Astrocyte (in vitro differentiated cells and primary cell): ENCODE measurements around the gene TAF11L9. TPM values are rescaled to one million over a fixed set of nuclear protein-coding genes. Genes with fewer than 3 reads are reported as not detected.
"Not testable (repeated sequence)": the region's sequence is repeated elsewhere in the genome, so short reads cannot be mapped to it uniquely, and the experiment has no call there.

Experiments
- DNase-seq: peaks from one replicate; pipeline ENCODE4 v3.0.0-alpha.2; 2010; ENCODE audit warnings: low read depth
- FAIRE-seq: peaks from 2 replicates; lab custom pipeline; 2011; peaks lifted over from hg19 to GRCh38; lab: Jason Lieb, UNC
- H2AFZ ChIP-seq: 2 replicates; pipeline ENCODE4 v1.6.0; 2012; ENCODE audit warnings: low read depth, low read length, inconsistent platforms
- H3K27ac ChIP-seq: 2 replicates; pipeline ENCODE4 v1.5.1; 2011; ENCODE audit warnings: low read depth, low read length, inconsistent platforms
- H3K27me3 ChIP-seq: 2 replicates; pipeline ENCODE4 v1.6.0; 2011; ENCODE audit warnings: low read length, inconsistent platforms; ENCODE audit not compliant: insufficient read depth
- H3K36me3 ChIP-seq: 2 replicates; pipeline ENCODE4 v1.5.1; 2011; ENCODE audit warnings: low read length, inconsistent platforms; ENCODE audit not compliant: insufficient read depth
- H3K4me1 ChIP-seq: 2 replicates; pipeline ENCODE4 v1.5.1; 2011; ENCODE audit warnings: low read length, inconsistent platforms; ENCODE audit not compliant: insufficient read depth
- H3K4me2 ChIP-seq: 2 replicates; pipeline ENCODE4 v1.6.0; 2012; ENCODE audit warnings: low read length, inconsistent platforms
- H3K4me3 ChIP-seq: 2 replicates; pipeline ENCODE4 v1.5.1; 2011; ENCODE audit warnings: low read depth, mild to moderate bottlenecking, low read length, inconsistent platforms; ENCODE audit not compliant: insufficient read depth
- H3K79me2 ChIP-seq: 2 replicates; pipeline ENCODE4 v1.6.0; 2012; ENCODE audit warnings: mild to moderate bottlenecking, low read length, inconsistent platforms; ENCODE audit not compliant: insufficient read depth
- H3K9ac ChIP-seq: 2 replicates; pipeline ENCODE4 v1.6.0; 2012; ENCODE audit warnings: mild to moderate bottlenecking, low read length, inconsistent platforms
- H3K9me3 ChIP-seq: 2 replicates; pipeline ENCODE4 v1.5.1; 2012; ENCODE audit warnings: low read depth, mild to moderate bottlenecking, low read length, inconsistent platforms; ENCODE audit not compliant: insufficient read depth
- H4K20me1 ChIP-seq: 2 replicates; pipeline ENCODE4 v1.6.0; 2012; ENCODE audit warnings: low read length, inconsistent platforms; ENCODE audit not compliant: insufficient read depth
- H3K27ac Mint-ChIP-seq: one replicate; pipeline ENCODE4 v1.8.0; 2021; ENCODE audit warnings: mild to moderate bottlenecking, mixed read lengths; ENCODE audit not compliant: unreplicated experiment
- H3K27me3 Mint-ChIP-seq: one replicate; pipeline ENCODE4 v1.8.0; 2021; ENCODE audit warnings: low read depth, mixed read lengths; ENCODE audit not compliant: unreplicated experiment
- H3K36me3 Mint-ChIP-seq: one replicate; pipeline ENCODE4 v1.8.0; 2021; ENCODE audit warnings: low read depth, mixed read lengths; ENCODE audit not compliant: unreplicated experiment
- H3K4me1 Mint-ChIP-seq: one replicate; pipeline ENCODE4 v1.8.0; 2021; ENCODE audit warnings: low read depth, mixed read lengths; ENCODE audit not compliant: unreplicated experiment
- H3K4me3 Mint-ChIP-seq: one replicate; pipeline ENCODE4 v1.8.0; 2021; ENCODE audit warnings: mild to moderate bottlenecking, moderate library complexity, mixed read lengths; ENCODE audit not compliant: unreplicated experiment
- H3K9me3 Mint-ChIP-seq: one replicate; pipeline ENCODE4 v1.8.0; 2021; ENCODE audit warnings: mild to moderate bottlenecking, mixed read lengths; ENCODE audit not compliant: unreplicated experiment
- EZH2 ChIP-seq: IDR thresholded peaks from 2 replicates; pipeline ENCODE4 v1.6.1; 2012; ENCODE audit warnings: mild to moderate bottlenecking, low read length, inconsistent platforms; ENCODE audit not compliant: insufficient read depth
- total RNA-seq: library from RNA; stranded (reverse); gene quantifications from 2 replicates; pipeline ENCODE4 v1.2.1, GENCODE V29; 2021
- TF ChIP-seq, protein P1 (sequence below): IDR thresholded peaks from 2 replicates; pipeline ENCODE4 v1.5.1; 2011; ENCODE audit warnings: low read depth, mild to moderate bottlenecking, inconsistent platforms, low read length, moderate library complexity; ENCODE audit not compliant: insufficient read depth

Gene TAF11L9
- total RNA-seq, 1 donor from 2014 or later = not detected

DNA sequence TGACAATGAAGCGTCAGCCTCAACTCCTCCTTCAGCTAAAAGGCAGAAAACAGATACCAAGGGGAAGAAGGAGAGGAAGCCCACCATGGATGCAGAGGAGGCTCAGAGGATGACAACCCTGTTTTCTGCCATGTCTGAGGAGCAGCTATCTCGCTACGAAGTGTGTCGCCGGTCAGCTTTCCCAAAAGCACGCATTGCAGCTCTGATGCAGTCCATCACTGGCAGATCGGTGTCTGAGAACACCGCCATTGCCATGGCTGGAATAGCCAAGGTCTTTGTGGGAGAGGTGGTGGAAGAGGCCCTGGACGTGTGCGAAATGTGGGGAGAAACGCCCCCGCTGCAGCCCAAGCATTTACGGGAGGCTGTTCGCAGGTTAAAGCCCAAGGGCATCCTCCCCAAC is 10.8 kb upstream of the TAF11L9 start:
- no peaks in the 10 kb centered on the region for H3K27me3 Mint-ChIP-seq
- DNase-seq (no peak), FAIRE-seq (no peak)
- H3K9me3 Mint-ChIP-seq = no peaks in the 10 kb centered on the region
- no peaks in the 10 kb centered on the region for H3K27me3 ChIP-seq
- no peaks in the 10 kb centered on the region for H3K36me3 Mint-ChIP-seq
- H3K4me1 Mint-ChIP-seq = no peaks in the 10 kb centered on the region
- H3K36me3 ChIP-seq = no peaks in the 10 kb centered on the region
- H2AFZ ChIP-seq = no peak overlapping the region
- H3K4me3 ChIP-seq = no peak overlapping the region
- no peaks in the 10 kb centered on the region for H3K9me3 ChIP-seq
- H3K27ac ChIP-seq = no peak overlapping the region
- no peak overlapping the region for H3K4me2 ChIP-seq
- H3K27ac Mint-ChIP-seq = no peak overlapping the region
- TF ChIP-seq EZH2 = no peak
- TF ChIP-seq, protein P1, sequence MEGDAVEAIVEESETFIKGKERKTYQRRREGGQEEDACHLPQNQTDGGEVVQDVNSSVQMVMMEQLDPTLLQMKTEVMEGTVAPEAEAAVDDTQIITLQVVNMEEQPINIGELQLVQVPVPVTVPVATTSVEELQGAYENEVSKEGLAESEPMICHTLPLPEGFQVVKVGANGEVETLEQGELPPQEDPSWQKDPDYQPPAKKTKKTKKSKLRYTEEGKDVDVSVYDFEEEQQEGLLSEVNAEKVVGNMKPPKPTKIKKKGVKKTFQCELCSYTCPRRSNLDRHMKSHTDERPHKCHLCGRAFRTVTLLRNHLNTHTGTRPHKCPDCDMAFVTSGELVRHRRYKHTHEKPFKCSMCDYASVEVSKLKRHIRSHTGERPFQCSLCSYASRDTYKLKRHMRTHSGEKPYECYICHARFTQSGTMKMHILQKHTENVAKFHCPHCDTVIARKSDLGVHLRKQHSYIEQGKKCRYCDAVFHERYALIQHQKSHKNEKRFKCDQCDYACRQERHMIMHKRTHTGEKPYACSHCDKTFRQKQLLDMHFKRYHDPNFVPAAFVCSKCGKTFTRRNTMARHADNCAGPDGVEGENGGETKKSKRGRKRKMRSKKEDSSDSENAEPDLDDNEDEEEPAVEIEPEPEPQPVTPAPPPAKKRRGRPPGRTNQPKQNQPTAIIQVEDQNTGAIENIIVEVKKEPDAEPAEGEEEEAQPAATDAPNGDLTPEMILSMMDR = no peak
- H3K9ac ChIP-seq = no peak overlapping the region
- no peak overlapping the region for H3K4me3 Mint-ChIP-seq
- no peaks in the 10 kb centered on the region for H3K79me2 ChIP-seq
- H3K4me1 ChIP-seq = no peaks in the 10 kb centered on the region
- no peaks in the 10 kb centered on the region for H4K20me1 ChIP-seq

DNA sequence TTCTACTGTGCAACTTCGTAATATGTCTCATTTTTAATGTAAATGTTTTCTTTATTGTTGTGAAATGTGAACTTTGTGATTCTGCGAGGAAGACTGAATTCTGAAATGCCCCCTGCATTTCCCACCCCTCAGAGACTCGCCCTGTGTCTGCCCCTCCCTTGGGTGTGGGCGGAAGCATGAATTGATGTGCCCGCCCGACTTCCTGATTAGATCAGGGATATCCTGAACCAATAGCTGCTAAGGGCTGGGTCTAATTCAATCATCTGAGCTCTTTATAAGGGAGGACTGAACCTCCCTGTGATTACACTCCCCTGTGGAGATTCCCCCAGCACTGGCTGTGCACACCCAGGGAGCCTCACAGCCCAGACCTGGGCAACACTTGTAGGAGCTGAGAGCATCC is 9.7 kb upstream of the TAF11L9 start, which contains the start of gene TAF11L11:
TAF11L11 (plus strand) TSS at position 304 of the 400 bp plus-strand sequence.
- H3K27me3 Mint-ChIP-seq, H3K27ac Mint-ChIP-seq, H3K36me3 ChIP-seq, H3K27me3 ChIP-seq, H3K4me3 ChIP-seq, H3K9me3 Mint-ChIP-seq, H3K36me3 Mint-ChIP-seq, H4K20me1 ChIP-seq, H3K4me2 ChIP-seq, H3K4me1 Mint-ChIP-seq, DNase-seq, FAIRE-seq, H3K27ac ChIP-seq, H3K4me3 Mint-ChIP-seq, H3K4me1 ChIP-seq, H3K9me3 ChIP-seq, H2AFZ ChIP-seq, H3K9ac ChIP-seq, H3K79me2 ChIP-seq: not testable (repeated sequence)

DNA sequence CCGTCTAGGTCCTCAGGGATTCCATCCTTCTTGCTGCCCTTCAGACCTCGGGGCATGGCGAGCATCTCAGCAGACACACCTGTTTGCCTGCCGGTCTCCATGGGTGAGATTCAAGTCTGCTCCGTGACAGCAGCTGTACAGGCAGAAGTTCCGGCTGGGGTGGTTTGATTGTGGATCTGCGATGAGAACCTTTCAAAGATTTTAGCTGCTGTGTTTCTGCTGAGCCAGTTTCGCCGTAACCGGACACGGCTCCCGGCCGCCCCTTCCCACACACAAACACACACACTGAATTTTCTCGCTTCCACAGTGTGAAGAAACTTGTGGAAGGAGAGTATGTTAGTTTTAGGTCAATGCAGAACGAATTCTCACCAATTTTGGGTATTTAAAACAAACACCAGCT is 3.5 kb upstream of the TAF11L9 start, which contains the start of gene TAF11L10:
TAF11L10 (minus strand) TSS at position 101 of the 400 bp plus-strand sequence.
- H3K4me1 Mint-ChIP-seq, H3K9ac ChIP-seq, DNase-seq, H3K9me3 ChIP-seq, H3K79me2 ChIP-seq, H3K4me1 ChIP-seq, H3K4me3 ChIP-seq, H3K27me3 ChIP-seq, H3K36me3 Mint-ChIP-seq, H3K27ac Mint-ChIP-seq, FAIRE-seq, H3K9me3 Mint-ChIP-seq, H2AFZ ChIP-seq, H3K36me3 ChIP-seq, H3K27ac ChIP-seq, H3K4me3 Mint-ChIP-seq, H3K4me2 ChIP-seq, H3K27me3 Mint-ChIP-seq, H4K20me1 ChIP-seq: not testable (repeated sequence)

DNA sequence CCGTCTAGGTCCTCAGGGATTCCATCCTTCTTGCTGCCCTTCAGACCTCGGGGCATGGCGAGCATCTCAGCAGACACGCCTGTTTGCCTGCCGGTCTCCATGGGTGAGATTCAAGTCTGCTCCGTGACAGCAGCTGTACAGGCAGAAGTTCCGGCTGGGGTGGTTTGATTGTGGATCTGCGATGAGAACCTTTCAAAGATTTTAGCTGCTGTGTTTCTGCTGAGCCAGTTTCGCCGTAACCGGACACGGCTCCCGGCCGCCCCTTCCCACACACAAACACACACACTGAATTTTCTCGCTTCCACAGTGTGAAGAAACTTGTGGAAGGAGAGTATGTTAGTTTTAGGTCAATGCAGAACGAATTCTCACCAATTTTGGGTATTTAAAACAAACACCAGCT is 3.3 kb downstream of the TAF11L9 start, which contains the start of gene TAF11L8:
TAF11L8 (minus strand) TSS at position 101 of the 400 bp plus-strand sequence.
- H3K9ac ChIP-seq, H3K4me1 ChIP-seq: not testable (repeated sequence)

DNA sequence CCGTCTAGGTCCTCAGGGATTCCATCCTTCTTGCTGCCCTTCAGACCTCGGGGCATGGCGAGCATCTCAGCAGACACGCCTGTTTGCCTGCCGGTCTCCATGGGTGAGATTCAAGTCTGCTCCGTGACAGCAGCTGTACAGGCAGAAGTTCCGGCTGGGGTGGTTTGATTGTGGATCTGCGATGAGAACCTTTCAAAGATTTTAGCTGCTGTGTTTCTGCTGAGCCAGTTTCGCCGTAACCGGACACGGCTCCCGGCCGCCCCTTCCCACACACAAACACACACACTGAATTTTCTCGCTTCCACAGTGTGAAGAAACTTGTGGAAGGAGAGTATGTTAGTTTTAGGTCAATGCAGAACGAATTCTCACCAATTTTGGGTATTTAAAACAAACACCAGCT is 8.5 kb downstream of the TAF11L9 start, which contains the start of gene TAF11L7:
TAF11L7 (minus strand) TSS at position 101 of the 400 bp plus-strand sequence.
- not testable (repeated sequence) for H3K27me3 Mint-ChIP-seq, DNase-seq, H3K9me3 Mint-ChIP-seq, H3K4me1 ChIP-seq, H3K4me1 Mint-ChIP-seq, H3K9me3 ChIP-seq, H3K27ac ChIP-seq, H4K20me1 ChIP-seq, H3K9ac ChIP-seq, H2AFZ ChIP-seq, H3K4me3 ChIP-seq, H3K4me3 Mint-ChIP-seq, H3K79me2 ChIP-seq, H3K27ac Mint-ChIP-seq, H3K36me3 Mint-ChIP-seq, FAIRE-seq, H3K36me3 ChIP-seq, H3K27me3 ChIP-seq, H3K4me2 ChIP-seq

More for the DNA sequence above, 3.3 kb downstream of the TAF11L9 start, which contains the start of gene TAF11L8:
- H3K27ac ChIP-seq, H2AFZ ChIP-seq, FAIRE-seq, H3K36me3 Mint-ChIP-seq, H3K27me3 Mint-ChIP-seq, H3K4me1 Mint-ChIP-seq, H3K9me3 ChIP-seq, H3K4me3 ChIP-seq, H3K36me3 ChIP-seq, H3K27me3 ChIP-seq, H3K4me3 Mint-ChIP-seq, H3K4me2 ChIP-seq, H4K20me1 ChIP-seq, H3K9me3 Mint-ChIP-seq, H3K79me2 ChIP-seq, DNase-seq, H3K27ac Mint-ChIP-seq: not testable (repeated sequence)
